Parathyroid adenoma (tissue), 2 donors: ENCODE results near the gene PINK1.

ENCODE experiments used
- H2AFZ ChIP-seq: fragments of 300-600 bp; sonication (generic); one replicate; pipeline ENCODE4 v1.7.0; 2017; ENCODE audit warnings: antibody characterized with exemption, mild to moderate bottlenecking
- H3K27ac ChIP-seq: fragments of 300-600 bp; sonication (generic); one replicate; pipeline ENCODE4 v1.7.0; 2017
- H3K27me3 ChIP-seq: fragments of 300-600 bp; sonication (generic); one replicate; pipeline ENCODE4 v1.7.0; 2017; ENCODE audit warnings: low read length; ENCODE audit not compliant: control insufficient read depth, insufficient read depth
- H3K36me3 ChIP-seq: fragments of 300-600 bp; sonication (generic); one replicate; pipeline ENCODE4 v1.7.0; 2017; ENCODE audit warnings: low read length; ENCODE audit not compliant: control insufficient read depth, insufficient read depth
- H3K4me1 ChIP-seq: fragments of 300-600 bp; sonication (generic); one replicate; pipeline ENCODE4 v1.7.0; 2017; ENCODE audit warnings: control low read depth
- H3K4me2 ChIP-seq: fragments of 300-600 bp; sonication (generic); one replicate; pipeline ENCODE4 v1.7.0; 2017; ENCODE audit warnings: low read length
- H3K4me3 ChIP-seq: fragments of 300-600 bp; sonication (generic); one replicate; pipeline ENCODE4 v1.7.0; 2017; ENCODE audit warnings: low read depth, low read length
- H3K79me2 ChIP-seq: fragments of 300-600 bp; sonication (generic); one replicate; pipeline ENCODE4 v1.7.0; 2017; ENCODE audit warnings: control low read depth
- H3K9ac ChIP-seq: fragments of 300-600 bp; sonication (generic); one replicate; pipeline ENCODE4 v1.7.0; 2017; ENCODE audit warnings: mild to moderate bottlenecking
- H3K9me3 ChIP-seq: fragments of 300-600 bp; sonication (generic); one replicate; pipeline ENCODE4 v1.7.0; 2017; ENCODE audit warnings: low read length; ENCODE audit not compliant: control insufficient read depth
- CTCF ChIP-seq: fragments of 300-600 bp; sonication (generic); IDR thresholded peaks from one replicate; pipeline ENCODE4 v1.7.0; 2017; ENCODE audit warnings: antibody characterized with exemption, mild to moderate bottlenecking
- donor health status: primary hyperparathyroidism.

PINK1 gene

GRCh38 chr1:20588634-20589225 is 44.5 kb upstream of the PINK1 start, which contains the start of gene CDA:
TSS of gene CDA (plus strand) at chr1:20589097. CDS start at chr1:20589130, 33 bp downstream.
- Histone ChIP-seq H3K9me3 (no peaks in the 10 kb centered on the region), H3K79me2 (no peaks in the 10 kb centered on the region), H3K27me3 (no peaks in the 10 kb centered on the region), H3K4me2 (no peak within 1 kb of the TSS), H2AFZ (peak within 1 kb of the TSS; percentile 28), H3K4me3 (no peak within 1 kb of the TSS), H3K36me3 (no peaks in the 10 kb centered on the region), H3K4me1 (no peaks in the 10 kb centered on the region), H3K9ac (no peak within 1 kb of the TSS), H3K27ac (peak within 1 kb of the TSS; percentile 42)
- TF ChIP-seq CTCF: no peak

GRCh38 chr1:20589331-20590278 is 43.7 kb upstream of the PINK1 start:
- no peak overlapping the region for H3K9ac ChIP-seq
- no peaks in the 10 kb centered on the region for H3K36me3 ChIP-seq
- H2AFZ ChIP-seq: peak overlapping the region; percentile 28
- no peak overlapping the region for H3K4me3 ChIP-seq
- no peaks in the 10 kb centered on the region for H3K79me2 ChIP-seq
- H3K9me3 ChIP-seq: no peaks in the 10 kb centered on the region
- H3K4me1 ChIP-seq: no peaks in the 10 kb centered on the region
- H3K4me2 ChIP-seq: no peak overlapping the region
- H3K27me3 ChIP-seq: no peaks in the 10 kb centered on the region
- peak overlapping the region; percentile 42 for H3K27ac ChIP-seq
- no peak for TF ChIP-seq CTCF

GRCh38 chr1:20590306-20590777 is 42.9 kb upstream of the PINK1 start:
- Histone ChIP-seq H3K4me3 (no peak overlapping the region), H3K4me1 (no peaks in the 10 kb centered on the region), H3K27me3 (no peaks in the 10 kb centered on the region)

GRCh38 chr1:20593756-20594155 is 39.5 kb upstream of the PINK1 start:
- H3K4me1 ChIP-seq: no peaks in the 10 kb centered on the region
- no peak overlapping the region for H2AFZ ChIP-seq
- H3K4me3 ChIP-seq: no peak overlapping the region
- no peak for TF ChIP-seq CTCF
- no peaks in the 10 kb centered on the region for H3K36me3 ChIP-seq
- H3K9me3 ChIP-seq: no peaks in the 10 kb centered on the region
- H3K27ac ChIP-seq: no peak overlapping the region
- H3K9ac ChIP-seq: no peak overlapping the region
- H3K79me2 ChIP-seq: no peaks in the 10 kb centered on the region
- H3K27me3 ChIP-seq: no peaks in the 10 kb centered on the region
- no peak overlapping the region for H3K4me2 ChIP-seq

More at GRCh38 chr1:20590306-20590777, 42.9 kb upstream of the PINK1 start:
- no peaks in the 10 kb centered on the region for H3K79me2 ChIP-seq
- no peak overlapping the region for H3K9ac ChIP-seq
- no peaks in the 10 kb centered on the region for H3K36me3 ChIP-seq
- no peak for TF ChIP-seq CTCF
- no peak overlapping the region for H3K4me2 ChIP-seq
- no peaks in the 10 kb centered on the region for H3K9me3 ChIP-seq
- H3K27ac ChIP-seq: no peak overlapping the region
- H2AFZ ChIP-seq: no peak overlapping the region
